ENCODE data around the gene NSMF.

The NSMF gene

DNA sequence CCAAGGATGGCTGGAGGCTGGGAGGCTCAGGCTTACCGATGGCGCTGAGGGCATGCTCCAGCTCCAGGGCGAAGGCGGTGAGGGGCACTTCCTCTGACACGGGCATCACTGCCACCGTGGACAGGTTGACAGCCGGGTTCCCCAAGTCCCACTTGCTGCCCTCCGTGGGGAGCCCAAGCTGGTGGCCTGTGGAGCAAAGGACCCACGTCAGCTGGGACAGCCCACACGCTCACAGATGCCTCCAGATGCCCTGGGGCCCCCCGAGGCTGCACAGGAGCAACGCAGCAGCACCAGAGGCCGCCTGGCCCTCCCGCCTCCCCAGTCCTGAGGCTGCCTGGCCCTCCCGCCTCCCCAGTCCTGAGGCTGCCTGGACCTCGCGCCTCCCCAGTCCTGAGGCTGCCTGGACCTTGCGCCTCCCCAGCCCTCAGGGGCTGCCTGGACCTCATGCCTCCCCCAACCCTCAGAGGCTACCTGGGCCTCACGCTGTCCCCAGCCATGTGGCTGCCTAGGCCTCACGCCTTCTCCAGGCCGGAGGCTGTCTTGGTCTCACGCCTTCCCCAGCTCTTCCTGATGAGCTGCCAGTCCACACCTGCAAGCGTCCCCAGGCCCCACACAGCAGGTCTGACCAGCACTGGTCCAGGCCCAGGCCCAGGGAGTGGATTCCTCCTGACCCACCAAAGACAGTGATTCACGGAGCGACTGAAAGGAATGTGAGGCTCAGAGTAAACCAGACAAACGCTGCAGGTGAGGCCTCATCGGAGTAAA, 25.6 kb upstream of the NSMF start:
- TF ChIP-seq, protein P1, sequence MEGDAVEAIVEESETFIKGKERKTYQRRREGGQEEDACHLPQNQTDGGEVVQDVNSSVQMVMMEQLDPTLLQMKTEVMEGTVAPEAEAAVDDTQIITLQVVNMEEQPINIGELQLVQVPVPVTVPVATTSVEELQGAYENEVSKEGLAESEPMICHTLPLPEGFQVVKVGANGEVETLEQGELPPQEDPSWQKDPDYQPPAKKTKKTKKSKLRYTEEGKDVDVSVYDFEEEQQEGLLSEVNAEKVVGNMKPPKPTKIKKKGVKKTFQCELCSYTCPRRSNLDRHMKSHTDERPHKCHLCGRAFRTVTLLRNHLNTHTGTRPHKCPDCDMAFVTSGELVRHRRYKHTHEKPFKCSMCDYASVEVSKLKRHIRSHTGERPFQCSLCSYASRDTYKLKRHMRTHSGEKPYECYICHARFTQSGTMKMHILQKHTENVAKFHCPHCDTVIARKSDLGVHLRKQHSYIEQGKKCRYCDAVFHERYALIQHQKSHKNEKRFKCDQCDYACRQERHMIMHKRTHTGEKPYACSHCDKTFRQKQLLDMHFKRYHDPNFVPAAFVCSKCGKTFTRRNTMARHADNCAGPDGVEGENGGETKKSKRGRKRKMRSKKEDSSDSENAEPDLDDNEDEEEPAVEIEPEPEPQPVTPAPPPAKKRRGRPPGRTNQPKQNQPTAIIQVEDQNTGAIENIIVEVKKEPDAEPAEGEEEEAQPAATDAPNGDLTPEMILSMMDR (IDR thresholded peaks at IDR 0.05; ENCODE audit: low read depth, low read length) = no peak
- Histone ChIP-seq H3K27me3 (ENCODE audit: insufficient read depth, low read depth, severe bottlenecking) (no peaks in the 10 kb centered on the region), H3K27ac (no peak overlapping the region), H3K4me3 (ENCODE audit: low read depth, low read length) (no peak overlapping the region), H3K9me3 (ENCODE audit: severe bottlenecking) (no peaks in the 10 kb centered on the region), H3K36me3 (no peaks in the 10 kb centered on the region)
- no peak for DNase-seq

DNA sequence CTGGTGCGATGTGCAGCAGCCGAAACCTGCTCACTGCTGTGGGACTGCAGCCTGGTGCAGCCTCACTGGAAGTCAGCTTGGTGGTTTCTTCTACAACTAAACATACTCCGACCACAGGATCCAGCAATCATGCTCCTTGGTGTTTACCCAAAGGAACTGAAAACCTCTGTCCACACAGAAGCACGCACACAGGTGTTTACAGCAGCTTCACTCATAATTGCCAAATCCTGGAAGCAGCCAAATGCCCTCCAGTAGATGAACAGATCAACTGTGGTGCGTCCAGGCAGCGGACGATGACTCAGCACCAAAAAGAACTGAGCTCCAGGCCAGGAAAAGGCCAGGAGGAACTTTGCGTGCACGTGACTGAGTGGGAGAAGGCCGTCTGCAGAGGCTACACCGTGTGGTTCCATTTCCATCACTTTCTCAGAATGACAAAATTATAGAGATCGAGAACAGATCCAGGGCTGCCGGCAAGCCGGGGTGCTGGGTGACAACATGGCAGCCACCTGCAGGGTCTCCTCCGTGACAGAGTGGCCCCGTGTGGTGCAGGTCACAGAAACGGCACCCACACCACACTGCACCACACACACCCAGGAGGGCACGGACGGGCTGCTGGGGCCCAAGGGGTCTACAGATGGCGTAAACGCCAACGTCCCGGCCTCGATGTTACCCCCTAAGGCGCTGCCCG, 23.1 kb upstream of the NSMF start:
- no peaks in the 10 kb centered on the region for H3K9me3 ChIP-seq (ENCODE audit: severe bottlenecking)
- no peak for DNase-seq
- H3K27ac ChIP-seq = no peak overlapping the region
- no peaks in the 10 kb centered on the region for H3K36me3 ChIP-seq
- TF ChIP-seq, protein P1 (IDR thresholded peaks at IDR 0.05; ENCODE audit: low read depth, low read length) = no peak
- H3K27me3 ChIP-seq (ENCODE audit: insufficient read depth, low read depth, severe bottlenecking) = no peaks in the 10 kb centered on the region
- H3K4me3 ChIP-seq (ENCODE audit: low read depth, low read length) = no peak overlapping the region

DNA sequence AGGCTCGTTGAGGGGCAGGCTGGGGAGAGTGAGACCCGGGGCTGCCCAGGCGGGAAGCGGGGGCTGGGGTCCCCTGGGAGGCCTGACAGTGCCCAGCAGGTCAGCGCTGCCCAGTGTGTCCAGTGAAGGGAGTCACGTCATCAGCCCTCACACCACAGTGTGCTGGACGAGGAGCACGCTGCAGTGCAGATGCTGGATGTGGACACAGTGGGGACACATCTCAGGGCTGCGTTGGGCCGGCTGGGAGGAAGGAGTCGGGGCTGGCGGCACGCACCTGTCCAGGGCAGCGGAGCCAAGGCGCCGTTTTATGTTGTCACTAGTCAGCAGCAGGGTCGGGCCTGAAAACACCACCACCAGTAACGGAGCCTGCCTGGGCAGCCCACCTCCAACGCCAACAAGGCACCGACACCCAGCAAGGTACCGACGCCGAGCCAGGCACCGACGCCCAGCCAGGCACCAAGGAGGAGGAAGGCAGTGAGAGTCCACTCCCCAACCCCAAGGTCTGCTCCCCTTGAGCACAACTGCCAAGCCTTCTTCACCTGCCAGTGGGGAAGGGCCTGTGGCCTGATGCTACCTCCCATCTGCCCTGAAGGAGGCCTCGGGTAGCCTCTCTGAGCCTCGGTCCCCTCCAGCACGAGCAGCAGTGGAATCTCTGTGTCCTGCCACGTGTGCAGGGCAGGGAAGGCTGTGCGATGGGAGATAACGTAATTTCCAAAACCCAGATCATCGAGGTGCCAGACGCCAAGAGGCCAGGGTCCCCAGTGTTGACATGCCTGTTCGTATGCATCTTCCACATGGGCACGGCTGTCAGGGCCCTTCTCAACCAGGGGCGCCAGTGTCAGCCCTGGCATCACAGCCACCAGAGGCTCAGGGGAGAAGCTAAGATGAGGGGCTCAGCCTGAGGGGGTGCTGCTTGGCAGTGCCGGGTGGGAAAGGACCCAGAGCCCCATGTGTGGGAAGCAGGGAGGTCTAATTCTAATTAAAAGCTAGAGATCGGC, 21.9 kb upstream of the NSMF start:
- no peak overlapping the region for H3K4me3 ChIP-seq (ENCODE audit: low read depth, low read length)
- H3K36me3 ChIP-seq = no peaks in the 10 kb centered on the region
- H3K9me3 ChIP-seq (ENCODE audit: severe bottlenecking) = peaks cover 1% of the 10 kb centered on the region
- TF ChIP-seq, protein P1 (IDR thresholded peaks at IDR 0.05; ENCODE audit: low read depth, low read length) = no peak
- no peak overlapping the region for H3K27ac ChIP-seq
- no peak for DNase-seq
- H3K27me3 ChIP-seq (ENCODE audit: insufficient read depth, low read depth, severe bottlenecking) = no peaks in the 10 kb centered on the region

DNA sequence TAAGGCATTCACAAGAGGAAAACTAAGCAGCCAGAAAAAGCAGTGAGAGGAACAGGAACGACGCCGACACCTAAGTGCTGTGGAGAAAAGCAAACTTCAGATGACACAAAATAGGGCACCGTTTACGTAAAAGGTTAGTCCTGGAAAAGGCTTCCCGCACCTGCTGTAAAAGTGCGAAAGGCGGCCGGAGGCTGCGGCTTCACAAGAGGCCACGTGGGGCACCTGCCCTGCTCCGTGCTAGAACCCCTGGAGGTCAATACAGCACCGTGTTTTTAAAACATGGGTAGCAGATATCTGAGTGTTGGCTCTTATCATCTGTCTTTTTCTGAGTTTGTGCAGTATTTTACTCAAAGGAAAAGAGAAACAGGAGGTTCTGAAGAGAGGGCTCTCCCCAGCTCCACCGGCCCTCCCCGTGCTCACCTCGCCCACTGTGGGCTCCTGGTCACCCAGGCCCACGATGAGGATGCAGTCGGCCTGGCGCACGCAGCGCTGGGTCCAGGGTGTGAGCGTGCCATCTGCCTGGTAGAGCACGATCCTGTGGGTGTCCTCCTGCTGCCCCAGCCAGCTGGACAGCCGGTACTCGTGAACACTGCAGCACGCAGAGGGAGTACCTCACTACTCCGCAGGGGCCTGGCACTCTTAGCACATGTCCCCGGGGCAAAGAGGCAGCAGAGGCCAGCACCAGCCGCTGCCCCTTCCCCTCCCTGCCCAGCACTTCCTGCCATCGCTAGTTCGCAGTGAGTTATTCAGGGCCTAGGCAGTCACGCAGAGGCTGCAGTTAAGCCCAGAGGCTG, 21.0 kb upstream of the NSMF start:
- DNase-seq = no peak
- no peak overlapping the region for H3K27ac ChIP-seq
- no peaks in the 10 kb centered on the region for H3K36me3 ChIP-seq
- H3K27me3 ChIP-seq (ENCODE audit: insufficient read depth, low read depth, severe bottlenecking) = no peaks in the 10 kb centered on the region
- no peak overlapping the region for H3K4me3 ChIP-seq (ENCODE audit: low read depth, low read length)
- peaks cover 7% of the 10 kb centered on the region for H3K9me3 ChIP-seq (ENCODE audit: severe bottlenecking)
- TF ChIP-seq, protein P1 (IDR thresholded peaks at IDR 0.05; ENCODE audit: low read depth, low read length) = no peak

Measured in WERI-Rb-1 (cell line).